AG10803 (cell line): ENCODE measurements around the gene RARRES1.
A peak's percentile ranks its signal among the peaks of the same experiment; 100 is the strongest.

Experiments
- DNase-seq: peaks from one replicate; pipeline ENCODE4 v3.0.0; 2010; ENCODE audit warnings: low read depth
- H3K4me3 ChIP-seq: 2 replicates; pipeline ENCODE4 v1.5.1; 2011; ENCODE audit warnings: mild to moderate bottlenecking, low read length, control low read depth
- TF ChIP-seq, protein P1 (sequence below): conservative IDR thresholded peaks from 2 replicates; pipeline ENCODE4 v1.5.1; 2011; ENCODE audit warnings: mild to moderate bottlenecking, low read length, control low read depth, inconsistent platforms

The RARRES1 gene

DNA sequence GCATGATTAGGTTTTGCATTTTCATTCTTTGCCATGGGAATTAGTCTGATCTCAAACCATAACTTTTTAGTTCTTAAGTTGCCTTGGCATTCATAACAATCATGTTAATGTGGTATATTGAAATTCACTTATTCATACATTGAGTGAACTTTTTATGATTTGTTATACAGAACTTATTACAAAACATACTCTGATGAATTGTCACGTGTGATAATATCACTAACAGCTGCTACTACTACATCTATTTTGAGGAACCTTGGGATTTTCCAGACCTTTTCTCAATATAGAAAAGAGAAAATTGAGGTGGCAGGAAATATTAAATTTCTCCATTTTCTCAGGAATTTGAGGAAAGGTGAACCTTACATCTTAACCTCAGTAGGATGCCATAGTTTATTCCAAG lies 69.0 kb downstream of the RARRES1 start:
- DNase-seq, result no peak
- TF ChIP-seq, protein P1, sequence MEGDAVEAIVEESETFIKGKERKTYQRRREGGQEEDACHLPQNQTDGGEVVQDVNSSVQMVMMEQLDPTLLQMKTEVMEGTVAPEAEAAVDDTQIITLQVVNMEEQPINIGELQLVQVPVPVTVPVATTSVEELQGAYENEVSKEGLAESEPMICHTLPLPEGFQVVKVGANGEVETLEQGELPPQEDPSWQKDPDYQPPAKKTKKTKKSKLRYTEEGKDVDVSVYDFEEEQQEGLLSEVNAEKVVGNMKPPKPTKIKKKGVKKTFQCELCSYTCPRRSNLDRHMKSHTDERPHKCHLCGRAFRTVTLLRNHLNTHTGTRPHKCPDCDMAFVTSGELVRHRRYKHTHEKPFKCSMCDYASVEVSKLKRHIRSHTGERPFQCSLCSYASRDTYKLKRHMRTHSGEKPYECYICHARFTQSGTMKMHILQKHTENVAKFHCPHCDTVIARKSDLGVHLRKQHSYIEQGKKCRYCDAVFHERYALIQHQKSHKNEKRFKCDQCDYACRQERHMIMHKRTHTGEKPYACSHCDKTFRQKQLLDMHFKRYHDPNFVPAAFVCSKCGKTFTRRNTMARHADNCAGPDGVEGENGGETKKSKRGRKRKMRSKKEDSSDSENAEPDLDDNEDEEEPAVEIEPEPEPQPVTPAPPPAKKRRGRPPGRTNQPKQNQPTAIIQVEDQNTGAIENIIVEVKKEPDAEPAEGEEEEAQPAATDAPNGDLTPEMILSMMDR, result no peak
- no peak overlapping the region for H3K4me3 ChIP-seq

DNA sequence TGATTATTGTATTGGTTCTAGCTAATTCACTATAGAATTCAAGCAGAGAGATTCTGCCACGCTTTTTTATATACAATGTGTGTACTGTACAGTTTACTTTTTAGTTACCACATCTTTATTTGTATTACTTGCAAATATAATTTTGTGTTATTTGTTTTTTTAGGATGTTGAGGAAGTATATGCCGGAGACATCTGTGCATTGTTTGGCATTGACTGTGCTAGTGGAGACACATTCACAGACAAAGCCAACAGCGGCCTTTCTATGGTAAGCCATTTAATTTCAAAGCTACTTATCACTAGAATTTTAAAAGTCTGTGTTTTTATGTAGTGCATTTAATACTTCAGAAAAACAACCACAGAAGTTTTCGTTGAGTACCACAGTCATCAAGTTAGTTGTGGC lies 71.5 kb downstream of the RARRES1 start:
- no peak for DNase-seq
- no peak overlapping the region for H3K4me3 ChIP-seq
- TF ChIP-seq, protein P1, result no peak

DNA sequence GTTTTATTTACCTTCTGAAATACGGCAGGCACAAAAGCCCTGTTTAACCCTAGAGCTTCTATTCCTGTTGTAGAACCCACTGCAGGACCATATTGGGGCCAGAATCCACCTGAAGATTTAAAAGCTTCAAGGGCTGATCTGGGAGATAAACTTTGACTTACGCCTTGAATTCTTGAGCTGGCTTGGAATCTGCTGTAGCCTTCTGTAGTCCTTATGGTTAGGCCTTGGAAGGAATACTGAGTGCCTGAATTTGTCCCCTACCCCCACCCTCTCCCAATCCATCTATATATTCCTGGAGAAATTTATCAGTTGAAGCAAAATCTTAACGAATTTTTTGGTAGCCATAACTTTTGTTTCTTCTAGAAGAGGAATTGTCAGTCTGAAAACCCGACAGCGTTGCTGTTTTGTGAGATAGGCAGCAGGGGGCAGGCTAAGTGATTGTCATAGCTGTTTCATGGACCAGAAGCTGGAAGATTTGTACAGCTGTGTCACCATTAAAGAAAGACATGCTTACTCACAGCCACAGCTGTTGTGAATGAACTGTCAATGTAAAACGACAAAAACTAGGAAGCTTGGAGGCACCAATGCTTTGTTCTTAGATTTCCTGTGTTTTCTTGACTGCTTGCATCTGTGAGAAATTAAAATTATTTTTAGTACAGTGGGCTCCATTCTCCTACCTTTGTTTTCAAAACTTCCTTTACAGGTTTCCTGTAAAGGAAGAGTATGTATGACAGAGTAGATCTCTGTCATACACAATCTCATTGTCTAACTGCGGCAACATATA lies 72.6 kb downstream of the RARRES1 start:
- peak; percentile 81 for DNase-seq
- TF ChIP-seq, protein P1, result peak; percentile 92
- H3K4me3 ChIP-seq, result no peak overlapping the region

- no peak overlapping the region for H3K4me3 ChIP-seq
- TF ChIP-seq, protein P1, result 0 out of 2 replicates have a peak, but pooled peaks have one; percentile 3
- DNase-seq, result no peak
Measured at GRCh38 chr3:158658889-158659288, 73.4 kb downstream of the RARRES1 start.

- no peak for DNase-seq
- TF ChIP-seq, protein P1, result no peak
- no peak overlapping the region for H3K4me3 ChIP-seq
Measured at GRCh38 chr3:158652463-158652862, 79.8 kb downstream of the RARRES1 start.

DNA sequence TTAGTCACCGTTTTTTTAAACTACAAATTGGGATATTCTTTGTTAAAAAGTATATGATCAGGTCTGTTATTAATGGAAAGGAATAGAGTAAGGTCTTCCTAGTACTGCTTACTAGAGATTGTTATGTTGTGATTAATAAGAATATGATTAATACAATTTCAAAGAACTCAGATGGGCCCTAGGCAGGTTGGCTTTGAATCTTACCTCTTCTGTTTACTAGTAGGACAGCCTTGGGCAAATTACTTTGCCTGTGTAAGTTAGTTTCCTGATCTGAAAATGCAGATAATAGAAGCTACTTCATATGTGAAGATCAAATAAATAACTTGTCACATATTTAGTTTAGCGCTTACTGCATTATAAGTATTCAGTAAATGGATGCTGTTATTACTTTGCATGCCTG lies 81.1 kb downstream of the RARRES1 start:
- no peak for DNase-seq
- TF ChIP-seq, protein P1, result no peak
- no peak overlapping the region for H3K4me3 ChIP-seq

GRCh38 chr3:158649791-158650190 lies 82.5 kb downstream of the RARRES1 start:
- TF ChIP-seq, protein P1, result no peak
- no peak for DNase-seq

More at GRCh38 chr3:158649791-158650190, 82.5 kb downstream of the RARRES1 start:
- no peak overlapping the region for H3K4me3 ChIP-seq
